CD14-positive monocyte (primary cell): ENCODE data around the gene STH. TPM values are rescaled to one million over a fixed set of nuclear protein-coding genes. Genes with fewer than 3 reads are reported as not detected.

Source experiments
- DNase-seq, 3 donors: peaks; one replicate each; pipeline ENCODE4 v3.0.0-alpha.2; 2011 to 2022
- H2AFZ ChIP-seq: 2 replicates; pipeline ENCODE4 v1.6.0; 2012; ENCODE audit warnings: mild to moderate bottlenecking, low read depth, low read length, inconsistent platforms; ENCODE audit not compliant: insufficient read depth, poor library complexity, severe bottlenecking
- H3K27ac ChIP-seq, 2 donors: 1 replicate in 1 of 2; 2 replicates in 1 of 2; pipeline ENCODE4 v1.5.1; 2012 to 2013; ENCODE audit warnings: low read length in 2 of 2, control low read depth in 1 of 2, inconsistent platforms in 1 of 2, low read depth in 1 of 2, mild to moderate bottlenecking in 1 of 2
- H3K27me3 ChIP-seq, 2 donors: one replicate each; pipeline versions ENCODE4 v1.6.0 to v1.6.1; 2011 to 2013; ENCODE audit warnings: low read length in 2 of 2; ENCODE audit not compliant: control insufficient read depth in 2 of 2, insufficient read depth in 2 of 2
- H3K36me3 ChIP-seq, 2 donors: replicated peaks in 1 of 2; 1 replicate in 1 of 2; 2 replicates in 1 of 2; pipeline versions ENCODE4 v1.5.1 to v1.6.1; 2012 to 2013; ENCODE audit warnings: low read length in 2 of 2, control low read depth in 1 of 2, inconsistent platforms in 1 of 2, mild to moderate bottlenecking in 1 of 2; ENCODE audit not compliant: insufficient read depth in 2 of 2, control insufficient read depth in 1 of 2
- H3K4me1 ChIP-seq, 2 donors: 1 replicate in 1 of 2; 2 replicates in 1 of 2; pipeline versions ENCODE4 v1.5.1 to v1.6.1; 2012 to 2013; ENCODE audit warnings: low read length in 2 of 2, control low read depth in 1 of 2, inconsistent platforms in 1 of 2, mild to moderate bottlenecking in 1 of 2, moderate library complexity in 1 of 2; ENCODE audit not compliant: insufficient read depth in 2 of 2, control insufficient read depth in 1 of 2
- H3K4me2 ChIP-seq: replicated peaks from 2 replicates; pipeline ENCODE3; 2012; ENCODE audit warnings: low read length, moderate library complexity, mild to moderate bottlenecking; ENCODE audit not compliant: poor library complexity, severe bottlenecking; ENCODE audit errors: extremely low read depth
- H3K4me3 ChIP-seq, 3 experiments: fragments of 200-600 bp in 1 of 3; sonication (generic) in 1 of 3; replicated peaks in 1 of 3; 1 replicate in 2 of 3; 2 replicates in 1 of 3; pipeline ENCODE4 v1.5.1; 2011 to 2013; ENCODE audit warnings: low read length in 3 of 3, mild to moderate bottlenecking in 3 of 3, control low read depth in 2 of 3, low read depth in 2 of 3, inconsistent platforms in 1 of 3, moderate library complexity in 1 of 3
- H3K79me2 ChIP-seq: 2 replicates; pipeline ENCODE4 v1.6.0; 2012; ENCODE audit warnings: mild to moderate bottlenecking, control low read depth, inconsistent platforms, low read length, moderate library complexity; ENCODE audit not compliant: insufficient read depth
- H3K9ac ChIP-seq: 2 replicates; pipeline ENCODE4 v1.6.0; 2017; ENCODE audit warnings: low read length, mild to moderate bottlenecking; ENCODE audit not compliant: insufficient read depth, poor library complexity, severe bottlenecking
- H3K9me3 ChIP-seq, 2 donors: replicated peaks in 1 of 2; 1 replicate in 1 of 2; 2 replicates in 1 of 2; pipeline versions ENCODE4 v1.5.1 to v1.6.1; 2012 to 2013; ENCODE audit warnings: low read length in 2 of 2, control low read depth in 1 of 2; ENCODE audit not compliant: control insufficient read depth in 1 of 2, insufficient read depth in 1 of 2
- H4K20me1 ChIP-seq: 2 replicates; pipeline ENCODE4 v1.6.0; 2012; ENCODE audit warnings: mild to moderate bottlenecking, low read length, control low read depth, moderate library complexity; ENCODE audit not compliant: insufficient read depth
- H3K27ac Mint-ChIP-seq, 7 donors: one replicate each; pipeline ENCODE4 v1.8.0; 2020; ENCODE audit warnings: mild to moderate bottlenecking in 7 of 7, mixed read lengths in 7 of 7, moderate library complexity in 6 of 7, inconsistent platforms in 2 of 7
- H3K27me3 Mint-ChIP-seq, 3 donors: one replicate each; pipeline ENCODE4 v1.8.0; 2021 to 2022; ENCODE audit warnings: low read depth in 3 of 3, mild to moderate bottlenecking in 3 of 3, mixed read lengths in 3 of 3, moderate library complexity in 3 of 3, inconsistent platforms in 1 of 3
- H3K36me3 Mint-ChIP-seq, 2 donors: one replicate each; pipeline ENCODE4 v1.8.0; 2020; ENCODE audit warnings: mixed read lengths in 2 of 2, inconsistent platforms in 1 of 2, mild to moderate bottlenecking in 1 of 2
- H3K4me1 Mint-ChIP-seq: one replicate; pipeline ENCODE4 v1.8.0; 2020; ENCODE audit warnings: mild to moderate bottlenecking, mixed read lengths
- H3K4me3 Mint-ChIP-seq, 2 donors: one replicate each; pipeline ENCODE4 v1.8.0; 2020; ENCODE audit warnings: mild to moderate bottlenecking in 2 of 2, mixed read lengths in 2 of 2, moderate library complexity in 1 of 2
- H3K9me3 Mint-ChIP-seq, 7 donors: one replicate each; pipeline ENCODE4 v1.8.0; 2020 to 2022; ENCODE audit warnings: mixed read lengths in 7 of 7, mild to moderate bottlenecking in 6 of 7, moderate library complexity in 6 of 7, inconsistent platforms in 2 of 7
- CTCF ChIP-seq: fragments of 200-600 bp; IDR thresholded peaks from one replicate; pipeline ENCODE4 v1.8.0; 2022; ENCODE audit warnings: antibody characterized with exemption, mild to moderate bottlenecking
- WGBS: methylation state at CpG from one replicate; pipeline ENCODE4 v1.1.5; 2013; ENCODE audit warnings: missing lambda C conversion rate; ENCODE audit not compliant: insufficient coverage; 5-methylcytosine and 5-hydroxymethylcytosine counted together
- intact Hi-C, 2 donors: fragments of 100-400 bp; cut with micrococcal nuclease; formaldehyde crosslinking; loops; one replicate each; pipeline versions ENCODE4 v1.15.0 to v1.15.1; 2023
- polyA plus RNA-seq, 3 donors: library from polyadenylated mRNA; depleted of rRNA in 1 of 3; unstranded in 2 of 3; stranded (reverse) in 1 of 3; fragments of 300-500 nt in 2 of 3; fragments of >200 nt in 1 of 3; fragmentation: Illumina TruSeq in 2 of 3; gene quantifications; 1 replicate in 2 of 3; 2 replicates in 1 of 3; pipeline ENCODE4 v1.2.3, GENCODE V29; 2012 to 2021

STH gene
- polyA plus RNA-seq, 3 donors, result not detected

DNA sequence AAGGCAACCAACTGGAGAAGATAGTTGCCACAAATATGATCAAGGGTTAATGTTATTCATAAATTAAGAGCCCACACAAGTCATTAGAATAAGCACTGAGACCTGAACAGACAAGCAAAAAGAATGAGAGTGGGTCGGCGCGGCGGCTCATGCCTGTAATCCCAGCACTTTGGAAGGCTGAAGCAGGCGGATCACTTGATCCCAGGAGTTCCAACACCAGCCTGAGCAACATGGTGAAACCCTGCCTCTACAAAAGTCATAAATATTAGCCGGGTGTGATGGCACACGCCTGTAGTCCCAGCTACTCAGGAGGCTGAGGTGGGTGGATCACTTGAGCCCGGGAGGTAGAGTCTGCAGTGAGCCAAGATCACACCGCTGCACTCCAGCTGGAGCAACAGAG lies 40.7 kb upstream of the STH start:
- Mint-ChIP-seq H3K4me1 (no peaks in the 10 kb centered on the region), H3K36me3 (no peaks in the 10 kb centered on the region), H3K4me3 (no peak overlapping the region), H3K27me3 (peaks cover 6 to 12% (median 7%) of the 10 kb centered on the region in 3 donors), H3K9me3 (peaks cover 0 to 2% (median 0%) of the 10 kb centered on the region in 7 donors), H3K27ac (peak overlapping the region in 1 of 7 donors; percentile 81)
- no peak for TF ChIP-seq CTCF
- Histone ChIP-seq H3K27me3 (no peaks in the 10 kb centered on the region), H3K36me3 (no peaks in the 10 kb centered on the region), H3K4me1 (no peaks in the 10 kb centered on the region), H3K27ac (no peak overlapping the region), H3K9ac (no peak overlapping the region), H3K4me3 (no peak overlapping the region), H4K20me1 (no peaks in the 10 kb centered on the region), H3K9me3 (no peaks in the 10 kb centered on the region), H3K79me2 (no peaks in the 10 kb centered on the region), H2AFZ (no peak overlapping the region), H3K4me2 (no peak overlapping the region)
- WGBS, result 100% methylated on average over 5 of the region's 9 CpGs
- intact Hi-C loops, result no loop called here
- no peak for DNase-seq

DNA sequence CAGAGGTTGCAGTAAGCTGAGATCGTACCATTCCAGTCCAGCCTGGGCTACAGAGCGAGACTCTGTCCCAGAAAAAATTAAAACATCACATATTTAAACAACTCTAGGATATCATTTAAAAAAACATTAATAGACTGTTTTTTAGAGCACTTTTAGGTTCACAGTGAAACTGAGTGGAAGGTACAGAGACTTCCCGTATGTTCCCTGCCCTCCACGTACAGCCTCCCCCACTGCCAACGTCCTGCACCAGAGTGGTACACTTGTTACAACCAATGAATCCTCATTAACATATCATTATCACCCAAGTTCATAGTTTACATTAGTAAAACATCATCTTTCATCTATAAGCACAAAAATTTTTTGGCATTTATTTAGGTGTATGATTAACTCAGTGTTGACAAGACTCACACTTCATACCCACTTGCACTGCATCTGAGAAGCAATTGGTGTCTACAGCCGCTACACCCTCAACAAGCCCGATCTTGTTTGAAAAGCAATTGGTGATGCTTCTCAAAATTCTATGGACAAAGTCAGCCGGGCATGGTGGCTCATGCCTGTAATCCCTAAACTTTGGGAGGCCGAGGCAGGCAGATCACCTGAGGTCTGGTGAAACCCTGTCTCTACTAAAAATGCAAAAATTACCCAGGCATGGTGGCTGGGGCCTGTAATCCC lies 39.9 kb upstream of the STH start:
- H3K9me3 Mint-ChIP-seq, result peaks cover 0 to 2% (median 0%) of the 10 kb centered on the region in 7 donors
- no peak overlapping the region for H2AFZ ChIP-seq
- no peaks in the 10 kb centered on the region for H3K4me1 Mint-ChIP-seq
- intact Hi-C loops, result no loop called here
- no peak overlapping the region for H3K9ac ChIP-seq
- H3K4me3 ChIP-seq, result no peak overlapping the region
- no peak overlapping the region for H3K27ac ChIP-seq
- H3K4me3 Mint-ChIP-seq, result no peak overlapping the region
- no peaks in the 10 kb centered on the region for H3K79me2 ChIP-seq
- no peak for TF ChIP-seq CTCF
- H3K36me3 ChIP-seq, result no peaks in the 10 kb centered on the region
- DNase-seq, result no peak
- no peaks in the 10 kb centered on the region for H3K9me3 ChIP-seq
- no peaks in the 10 kb centered on the region for H4K20me1 ChIP-seq
- no peaks in the 10 kb centered on the region for H3K27me3 ChIP-seq
- H3K4me1 ChIP-seq, result no peaks in the 10 kb centered on the region
- WGBS, result 94% methylated on average over 6 of the region's 9 CpGs
- H3K27ac Mint-ChIP-seq, result no peak overlapping the region
- no peaks in the 10 kb centered on the region for H3K36me3 Mint-ChIP-seq
- peaks cover 6 to 8% (median 8%) of the 10 kb centered on the region in 3 donors for H3K27me3 Mint-ChIP-seq
- H3K4me2 ChIP-seq, result no peak overlapping the region
